Skeletal muscle tissue (tissue), 4 donors: ENCODE measurements around the gene PCDHA7. TPM values are rescaled to one million over a fixed set of nuclear protein-coding genes. Genes with fewer than 3 reads are reported as not detected.
A peak's percentile ranks its signal among the peaks of the same experiment; 100 is the strongest.
"Not testable (repeated sequence)": the region's sequence is repeated elsewhere in the genome, so short reads cannot be mapped to it uniquely, and the experiment has no call there.

ENCODE experiments used
- H3K27ac ChIP-seq: one replicate; pipeline ENCODE4 v1.7.0; 2013; ENCODE audit warnings: mild to moderate bottlenecking, low read depth, low read length, inconsistent platforms
- H3K27me3 ChIP-seq, 3 donors: one replicate each; pipeline ENCODE4 v1.7.0; 2013; ENCODE audit warnings: low read length in 3 of 3; ENCODE audit not compliant: control insufficient read depth in 3 of 3, insufficient read depth in 3 of 3
- H3K36me3 ChIP-seq, 3 donors: one replicate each; pipeline ENCODE4 v1.7.0; 2013; ENCODE audit warnings: low read length in 3 of 3; ENCODE audit not compliant: control insufficient read depth in 3 of 3, insufficient read depth in 3 of 3
- H3K4me1 ChIP-seq, 3 donors: one replicate each; pipeline ENCODE4 v1.7.0; 2013; ENCODE audit warnings: low read length in 3 of 3, mild to moderate bottlenecking in 3 of 3; ENCODE audit not compliant: control insufficient read depth in 3 of 3, insufficient read depth in 3 of 3
- H3K4me3 ChIP-seq, 3 donors: one replicate each; pipeline ENCODE4 v1.7.0; 2013; ENCODE audit warnings: low read length in 3 of 3
- H3K9ac ChIP-seq, 3 donors: one replicate each; pipeline ENCODE4 v1.7.0; 2013; ENCODE audit warnings: low read length in 3 of 3, mild to moderate bottlenecking in 3 of 3, moderate library complexity in 2 of 3, low read depth in 1 of 3
- H3K9me3 ChIP-seq, 3 donors: one replicate each; pipeline ENCODE4 v1.7.0; 2013; ENCODE audit warnings: low read length in 3 of 3; ENCODE audit not compliant: control insufficient read depth in 3 of 3
- total RNA-seq: library from RNA; depleted of rRNA; stranded (reverse); fragments of >200 nt; gene quantifications from one replicate; pipeline ENCODE4 v1.2.3, GENCODE V29; 2014
- donor health status: Osteomylitis.

Gene PCDHA7
- total RNA-seq, 1 donor from 2014 or later, result 0.52 TPM

GRCh38 chr5:140822281-140822629 lies 11.8 kb upstream of the PCDHA7 start:
- Histone ChIP-seq H3K36me3 (no peaks in the 10 kb centered on the region), H3K9me3 (peaks cover 0 to 8% (median 0%) of the 10 kb centered on the region in 3 donors), H3K9ac (no peak overlapping the region), H3K27me3 (peaks cover 0 to 10% (median 0%) of the 10 kb centered on the region in 3 donors), H3K27ac (no peak overlapping the region), H3K4me3 (peak overlapping the region in 1 of 3 donors; percentile 7), H3K4me1 (no peaks in the 10 kb centered on the region)

- not testable (repeated sequence) for H3K36me3 ChIP-seq, H3K27ac ChIP-seq, H3K9ac ChIP-seq, H3K4me1 ChIP-seq, H3K4me3 ChIP-seq
- peaks cover 0 to 11% (median 0%) of the 10 kb centered on the region in 3 donors for H3K27me3 ChIP-seq
- H3K9me3 ChIP-seq, result peaks cover 0 to 11% (median 0%) of the 10 kb centered on the region in 3 donors
Observed at GRCh38 chr5:140822969-140823368, 11.1 kb upstream of the PCDHA7 start.

- no peaks in the 10 kb centered on the region for H3K4me1 ChIP-seq
- H3K36me3 ChIP-seq, result no peaks in the 10 kb centered on the region
- no peak overlapping the region for H3K9ac ChIP-seq
- H3K27ac ChIP-seq, result no peak overlapping the region
- H3K4me3 ChIP-seq, result no peak overlapping the region
- peaks cover 0 to 12% (median 0%) of the 10 kb centered on the region in 3 donors for H3K9me3 ChIP-seq
- H3K27me3 ChIP-seq, result peaks cover 0 to 16% (median 0%) of the 10 kb centered on the region in 3 donors
Observed at GRCh38 chr5:140823475-140823874, 10.6 kb upstream of the PCDHA7 start.

- H3K9me3 ChIP-seq, result peaks cover 0 to 13% (median 2%) of the 10 kb centered on the region in 3 donors
- H3K9ac ChIP-seq, result no peak within 1 kb of the TSS
- H3K27ac ChIP-seq, result no peak within 1 kb of the TSS
- H3K4me1 ChIP-seq, result no peaks in the 10 kb centered on the region
- H3K27me3 ChIP-seq, result peaks cover 0 to 21% (median 0%) of the 10 kb centered on the region in 3 donors
- no peak within 1 kb of the TSS for H3K4me3 ChIP-seq
- H3K36me3 ChIP-seq, result no peaks in the 10 kb centered on the region
Observed at GRCh38 chr5:140827704-140828361, 6.2 kb upstream of the PCDHA7 start, which contains the start of gene PCDHA6. PCDHA6 (plus strand) TSS chr5:140827960; CDS start chr5:140828092, 132 bp downstream.

GRCh38 chr5:140828362-140828737 lies 5.7 kb upstream of the PCDHA7 start:
- H3K9ac ChIP-seq, result no peak overlapping the region

GRCh38 chr5:140829511-140830501 lies 4.3 kb upstream of the PCDHA7 start:
- H3K9me3 ChIP-seq, H3K9ac ChIP-seq, H3K27ac ChIP-seq, H3K4me3 ChIP-seq, H3K4me1 ChIP-seq, H3K36me3 ChIP-seq: not testable (repeated sequence)
- H3K27me3 ChIP-seq, result peaks cover 0 to 14% (median 0%) of the 10 kb centered on the region in 3 donors

More at GRCh38 chr5:140828362-140828737, 5.7 kb upstream of the PCDHA7 start:
- Histone ChIP-seq H3K27me3 (peaks cover 0 to 19% (median 0%) of the 10 kb centered on the region in 3 donors), H3K4me1 (no peaks in the 10 kb centered on the region), H3K36me3 (no peaks in the 10 kb centered on the region), H3K27ac (no peak overlapping the region), H3K4me3 (no peak overlapping the region), H3K9me3 (peaks cover 0 to 13% (median 2%) of the 10 kb centered on the region in 3 donors)

- H3K4me3 ChIP-seq, result peak overlapping the region in 1 of 3 donors; percentile 23
- H3K27me3 ChIP-seq, H3K27ac ChIP-seq, H3K4me1 ChIP-seq, H3K36me3 ChIP-seq, H3K9ac ChIP-seq: not testable (repeated sequence)
- H3K9me3 ChIP-seq, result peaks cover 2 to 19% (median 7%) of the 10 kb centered on the region in 3 donors
Observed at GRCh38 chr5:140834439-140835008, 455 bp downstream of the PCDHA7 start.

- Histone ChIP-seq H3K27ac (no peak overlapping the region), H3K4me3 (no peak overlapping the region), H3K9me3 (peaks cover 3 to 16% (median 6%) of the 10 kb centered on the region in 3 donors), H3K9ac (no peak overlapping the region), H3K4me1 (no peaks in the 10 kb centered on the region), H3K36me3 (no peaks in the 10 kb centered on the region), H3K27me3 (peaks cover 0 to 4% (median 2%) of the 10 kb centered on the region in 3 donors)
Observed at GRCh38 chr5:140835622-140836510, 1.8 kb downstream of the PCDHA7 start.
